ENCODE results near the gene MACROD2.

- TF ChIP-seq TAF1 (IDR thresholded peaks at IDR 0.05; ENCODE audit: low read depth, low read length) (no peak), POLR2A (IDR thresholded peaks at IDR 0.05; ENCODE audit: low read depth, low read length) (no peak), POLR2AphosphoS5 (IDR thresholded peaks at IDR 0.05; ENCODE audit: low read depth, low read length) (no peak), SPI1 (IDR thresholded peaks at IDR 0.05; ENCODE audit: low read depth, low read length) (no peak)
These were observed 1828.4 kb downstream of the MACROD2 start for GRCh38 chr20:15823718-15824117.
